Stimulated activated CD4-positive, alpha-beta T cell treated with anti-CD3 and anti-CD28 coated beads, Interleukin-2, amount 100 ng/mL, for 4 hours (primary cell): Measurements from ENCODE around the gene NR6A1.

Source experiments
- DNase-seq: peaks from one replicate; pipeline ENCODE4 v3.0.0-alpha.2; 2020; ENCODE audit warnings: low read depth

NR6A1 gene

GRCh38 chr9:124688238-124688904 lies 82.7 kb downstream of the NR6A1 start:
- no peak for DNase-seq

- no peak for DNase-seq
Observed at GRCh38 chr9:124686918-124687317, 84.2 kb downstream of the NR6A1 start.

GRCh38 chr9:124685217-124685616 lies 85.9 kb downstream of the NR6A1 start:
- no peak for DNase-seq

GRCh38 chr9:124684169-124684568 lies 86.9 kb downstream of the NR6A1 start:
- DNase-seq, result no peak

- no peak for DNase-seq
Observed at GRCh38 chr9:124683043-124683442, 88.1 kb downstream of the NR6A1 start.

GRCh38 chr9:124680714-124681390 lies 90.3 kb downstream of the NR6A1 start:
- DNase-seq, result no peak

GRCh38 chr9:124680049-124680448 lies 91.1 kb downstream of the NR6A1 start:
- DNase-seq, result no peak

GRCh38 chr9:124676159-124676551 lies 95.0 kb downstream of the NR6A1 start:
- DNase-seq, result no peak

GRCh38 chr9:124675261-124676158 lies 95.6 kb downstream of the NR6A1 start:
- DNase-seq, result no peak

- no peak for DNase-seq
Observed at GRCh38 chr9:124674651-124675050, 96.5 kb downstream of the NR6A1 start.

- DNase-seq, result no peak
Observed at GRCh38 chr9:124673063-124673462, 98.0 kb downstream of the NR6A1 start.

- DNase-seq, result no peak
Observed at GRCh38 chr9:124671861-124672260, 99.2 kb downstream of the NR6A1 start.

GRCh38 chr9:124666642-124667041 lies 104.5 kb downstream of the NR6A1 start:
- DNase-seq, result no peak

- DNase-seq, result no peak
Observed at GRCh38 chr9:124665391-124666058, 105.6 kb downstream of the NR6A1 start.

- no peak for DNase-seq
Observed at GRCh38 chr9:124664143-124664542, 107.0 kb downstream of the NR6A1 start.

GRCh38 chr9:124663046-124663961 lies 107.8 kb downstream of the NR6A1 start:
- DNase-seq, result no peak

- DNase-seq, result no peak
Observed at GRCh38 chr9:124662561-124662960, 108.5 kb downstream of the NR6A1 start.

- no peak for DNase-seq
Observed at GRCh38 chr9:124661271-124661670, 109.8 kb downstream of the NR6A1 start.

- no peak for DNase-seq
Observed at GRCh38 chr9:124660341-124660801, 110.7 kb downstream of the NR6A1 start.

GRCh38 chr9:124659099-124659659 lies 111.9 kb downstream of the NR6A1 start:
- DNase-seq, result no peak
